GM19397 (cell line): ENCODE measurements around the gene ZNF587B.
"Not testable (repeated sequence)": the region's sequence is repeated elsewhere in the genome, so short reads cannot be mapped to it uniquely, and the experiment has no call there.

Experiments
- ATAC-seq: cut with Tn5 transposase; IDR thresholded peaks from one replicate; pipeline ENCODE4 v1.9.1; 2021; ENCODE audit warnings: mild to moderate bottlenecking, moderate library complexity; ENCODE audit not compliant: unreplicated experiment

Gene ZNF587B

GRCh38 chr19:57869655-57870054 is 39.6 kb downstream of the ZNF587B start:
- not testable (repeated sequence) for ATAC-seq

- ATAC-seq = no peak
Observed at GRCh38 chr19:57870225-57870624, 40.1 kb downstream of the ZNF587B start.

GRCh38 chr19:57872450-57872849 is 42.4 kb downstream of the ZNF587B start:
- no peak for ATAC-seq

- not testable (repeated sequence) for ATAC-seq
Observed at GRCh38 chr19:57873883-57874799, 44.0 kb downstream of the ZNF587B start.

GRCh38 chr19:57886046-57886445 is 55.9 kb downstream of the ZNF587B start:
- no peak for ATAC-seq

DNA sequence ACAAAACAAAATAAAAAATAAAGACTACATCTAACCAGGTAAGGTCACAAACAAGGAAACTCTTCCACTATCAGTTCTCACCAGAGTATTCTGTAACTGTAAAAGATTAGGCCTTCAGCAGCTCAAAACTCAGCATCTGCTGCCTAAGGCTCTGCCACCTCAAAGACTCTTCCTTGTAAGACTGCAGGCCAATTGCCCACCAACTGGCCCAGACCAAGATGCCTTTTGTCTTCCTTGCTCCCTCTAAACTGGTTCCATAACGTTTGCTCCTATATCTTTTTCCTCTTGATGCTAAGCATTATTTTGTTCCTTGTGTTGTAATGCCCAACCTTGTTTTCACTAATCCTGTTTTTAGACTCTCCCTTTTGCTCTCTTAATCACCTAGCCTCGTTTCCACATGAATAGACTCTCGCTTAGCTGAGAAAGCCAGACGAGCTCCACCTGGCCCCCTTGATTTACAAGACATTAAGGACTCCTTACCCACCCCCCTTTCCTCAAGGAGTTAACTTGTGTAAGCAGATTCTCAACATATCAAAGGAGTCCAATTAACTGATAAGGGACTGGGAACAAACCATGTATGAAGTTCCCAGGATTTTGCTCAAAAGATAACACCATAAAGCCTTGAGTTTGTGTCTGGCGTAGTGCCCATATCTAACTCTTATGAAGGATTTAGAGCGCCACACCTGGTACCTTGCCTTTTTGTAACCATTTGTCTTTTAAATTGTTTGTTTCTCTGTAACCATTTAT is 57.3 kb downstream of the ZNF587B start:
- ATAC-seq = no peak

- peak; percentile 6 for ATAC-seq
Observed at GRCh38 chr19:57888107-57888559, 58.0 kb downstream of the ZNF587B start.

DNA sequence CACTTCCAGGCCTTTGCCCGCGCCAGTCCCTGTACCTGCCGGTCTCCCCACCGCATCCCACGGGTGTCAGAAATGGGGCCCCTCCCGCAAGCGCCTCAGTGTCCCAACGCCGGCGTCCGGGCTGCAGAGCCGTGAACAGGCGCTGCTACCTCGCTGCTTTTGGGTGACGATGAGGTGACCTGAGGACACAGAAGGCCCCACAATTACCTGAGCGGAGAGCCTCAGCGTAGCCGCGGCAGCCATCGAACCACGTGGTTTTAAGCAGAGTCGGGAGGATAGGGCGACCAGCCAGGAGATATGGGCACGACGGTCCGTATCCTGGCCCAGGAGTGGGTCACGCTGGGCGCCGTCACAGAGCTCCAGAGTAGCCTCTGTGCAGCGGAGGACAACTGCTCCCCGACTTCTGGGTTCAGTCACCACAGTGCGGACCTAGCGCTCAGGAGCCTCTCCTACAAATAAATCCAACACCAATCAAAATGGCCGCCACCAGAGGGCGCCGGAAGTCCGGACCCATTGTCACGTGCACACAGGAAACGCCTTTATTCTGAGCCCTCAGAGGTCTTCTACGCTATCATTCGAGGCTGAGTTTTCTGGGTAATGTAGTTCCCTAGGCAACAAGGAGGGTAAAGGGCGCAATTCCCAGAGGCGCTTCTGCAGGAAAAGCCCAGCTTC is 58.6 kb downstream of the ZNF587B start, which contains the start of gene ZNF814:
Gene ZNF814, minus strand, starts transcription at position 478 of the 672 bp plus-strand sequence. Its CDS starts 235 bp downstream, at position 243.
- ATAC-seq = peak; percentile 74

DNA sequence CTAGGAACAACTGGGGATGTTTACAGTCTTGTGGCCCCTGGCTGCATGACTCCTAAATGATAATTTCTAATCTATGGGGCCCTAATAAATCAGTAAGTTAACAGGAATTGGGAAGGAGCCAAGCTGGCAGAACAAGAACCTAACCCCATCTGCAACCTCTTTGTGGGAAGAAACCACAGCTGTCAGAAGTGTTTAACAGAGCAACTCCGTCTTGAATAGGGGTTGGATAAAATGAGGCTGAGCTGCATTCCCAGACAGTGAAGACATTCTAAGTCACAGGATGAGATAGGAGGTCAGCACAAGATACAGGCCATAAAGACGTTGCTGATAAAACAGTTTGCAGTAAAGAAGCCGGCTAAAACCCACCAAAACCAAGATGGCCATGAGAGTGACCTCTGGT is 60.6 kb downstream of the ZNF587B start:
- not testable (repeated sequence) for ATAC-seq
